ENCODE measurements around the gene SOCS7.

GRCh38 chr17:38436386-38436785 is 84.7 kb downstream of the SOCS7 start:
- TF ChIP-seq ZNF274 (IDR thresholded peaks at IDR 0.05; ENCODE audit: insufficient read depth, insufficient read length): no peak
- no peak for TF ChIP-seq CTCF (IDR thresholded peaks at IDR 0.05 in 2 of 3, conservative IDR thresholded peaks at IDR 0.05 in 1 of 3; ENCODE audit: control insufficient read depth in 2 of 3, extremely low read depth in 1 of 3, insufficient read depth in 1 of 3, low read depth in 3 of 3, low read length in 3 of 3)

Data from GM12878 (cell line).